ENCODE results near the gene SELENOH.

DNA sequence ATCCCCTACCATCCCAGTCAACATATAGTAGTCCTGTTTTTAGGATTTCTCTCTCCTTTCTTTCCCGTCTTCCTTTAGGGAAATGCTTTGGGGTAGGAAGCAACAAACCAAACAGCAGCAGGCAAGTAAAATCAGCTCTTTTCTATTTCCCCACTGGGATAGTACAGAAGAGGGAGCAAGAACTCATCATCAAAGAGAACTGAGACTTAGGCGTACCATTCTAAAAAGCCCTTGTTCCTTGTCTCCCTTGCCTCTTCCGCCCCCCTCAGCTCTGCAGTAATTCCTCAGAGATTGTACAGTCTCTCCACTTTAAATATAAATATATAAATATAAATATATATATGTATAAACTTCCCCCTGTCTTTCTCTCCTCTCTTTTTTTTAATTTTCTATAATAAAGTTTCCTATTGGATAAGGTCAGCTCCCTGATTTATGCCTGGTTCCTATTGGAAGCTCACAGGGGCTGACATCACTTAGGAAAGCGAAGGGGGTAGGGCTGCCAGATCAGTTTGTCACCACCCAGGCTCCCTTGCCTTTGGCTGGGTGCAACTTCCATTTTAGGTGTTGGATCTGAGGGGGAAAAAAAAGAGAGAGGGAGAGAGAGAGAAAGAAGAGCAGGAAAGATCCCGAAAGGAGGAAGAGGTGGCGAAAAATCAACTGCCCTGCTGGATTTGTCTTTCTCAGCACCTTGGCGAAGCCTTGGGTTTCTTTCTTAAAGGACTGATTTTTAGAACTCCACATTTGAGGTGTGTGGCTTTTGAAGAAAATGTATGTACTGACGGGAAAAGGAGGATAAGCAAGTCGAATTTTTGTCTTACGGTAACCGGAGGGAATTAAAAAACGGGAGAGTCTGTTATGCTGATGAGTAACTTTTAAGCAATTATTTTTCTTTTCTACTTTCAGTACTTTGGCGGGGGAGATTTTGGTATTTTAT is 20.3 kb downstream of the SELENOH start, which contains the start of gene CTNND1:
- TF ChIP-seq CTCF (optimal IDR thresholded peaks at IDR 0.05 in 1 of 3, IDR thresholded peaks at IDR 0.05 in 1 of 3, conservative IDR thresholded peaks at IDR 0.05 in 1 of 3; ENCODE audit: extremely low read depth in 1 of 3, insufficient read depth in 2 of 3, low read length in 3 of 3) (no peak), EZH2 (IDR thresholded peaks at IDR 0.05; ENCODE audit: low read length) (no peak)

All from keratinocyte (primary cell).